GM18867 (cell line): ENCODE results near the gene DDR1.

Experiments
- ATAC-seq: cut with Tn5 transposase; IDR thresholded peaks from one replicate; pipeline ENCODE4 v1.9.1; 2021; ENCODE audit warnings: mild to moderate bottlenecking, moderate library complexity; ENCODE audit not compliant: unreplicated experiment

DDR1 gene

GRCh38 chr6:30883685-30884520, at the start of gene DDR1:
Gene DDR1, plus strand, starts transcription at chr6:30884519. Its CDS starts 4,211 bp downstream, at chr6:30888730.
- no peak for ATAC-seq

DNA sequence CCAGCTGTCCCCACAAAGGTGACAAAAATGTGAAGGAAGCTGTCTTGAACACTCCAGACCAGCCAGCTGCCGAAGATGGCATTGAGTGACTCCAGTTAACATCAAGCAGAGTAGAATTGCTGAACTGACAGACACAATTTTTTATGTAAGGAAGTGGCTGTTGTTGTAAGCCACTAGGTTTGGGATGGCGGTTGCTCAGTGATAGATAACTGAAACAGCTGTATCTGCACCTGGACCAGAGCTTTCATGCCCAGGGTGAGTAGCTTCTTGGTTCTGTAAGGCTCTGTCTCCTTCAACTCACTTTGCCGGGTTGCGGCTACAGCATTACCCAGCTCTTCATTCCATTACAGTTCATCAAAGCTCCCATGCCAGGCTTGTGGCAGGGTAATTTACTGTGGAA, 49.7 kb upstream of the DDR1 start:
- ATAC-seq: no peak

DNA sequence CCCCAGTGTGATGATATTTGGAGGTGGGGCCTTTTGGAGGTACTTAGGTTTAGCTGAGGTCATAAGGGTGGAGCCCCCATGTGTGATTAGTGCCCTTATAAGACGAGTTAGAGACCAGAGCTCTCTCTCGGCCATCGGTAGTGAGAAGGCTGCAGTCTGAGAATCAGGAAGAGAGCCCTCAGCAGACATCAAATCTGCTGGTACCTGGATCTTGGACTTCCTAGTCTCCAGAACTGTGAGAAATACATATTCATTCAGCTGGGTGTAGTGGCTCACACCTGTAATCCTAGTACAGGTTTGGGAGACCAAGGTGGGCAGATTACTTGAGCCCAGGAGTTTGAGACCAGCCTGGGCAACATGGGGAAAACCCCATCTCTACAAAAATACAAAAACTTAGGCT, 48.7 kb upstream of the DDR1 start:
- ATAC-seq: no peak

GRCh38 chr6:30836431-30836866, 47.9 kb upstream of the DDR1 start:
- no peak for ATAC-seq

DNA sequence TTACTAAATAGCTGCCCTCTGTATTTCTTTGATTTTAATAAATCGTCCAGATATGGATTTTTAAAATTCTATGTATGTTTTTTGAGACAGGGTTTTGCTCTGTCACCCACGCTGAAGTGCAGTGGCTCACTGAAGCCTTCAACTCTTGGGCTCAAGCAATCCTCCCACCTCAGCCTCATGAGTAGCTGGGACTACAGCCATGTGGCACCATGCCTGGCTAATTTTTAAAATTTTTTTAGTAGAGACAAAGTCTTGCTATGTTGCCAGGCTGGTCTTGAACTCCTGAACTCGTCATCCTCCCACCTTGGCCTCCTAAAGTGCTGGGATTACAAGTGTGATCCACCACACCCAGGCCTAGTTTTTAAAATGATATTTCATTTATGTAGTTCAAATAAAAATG, 47.4 kb upstream of the DDR1 start:
- no peak for ATAC-seq

DNA sequence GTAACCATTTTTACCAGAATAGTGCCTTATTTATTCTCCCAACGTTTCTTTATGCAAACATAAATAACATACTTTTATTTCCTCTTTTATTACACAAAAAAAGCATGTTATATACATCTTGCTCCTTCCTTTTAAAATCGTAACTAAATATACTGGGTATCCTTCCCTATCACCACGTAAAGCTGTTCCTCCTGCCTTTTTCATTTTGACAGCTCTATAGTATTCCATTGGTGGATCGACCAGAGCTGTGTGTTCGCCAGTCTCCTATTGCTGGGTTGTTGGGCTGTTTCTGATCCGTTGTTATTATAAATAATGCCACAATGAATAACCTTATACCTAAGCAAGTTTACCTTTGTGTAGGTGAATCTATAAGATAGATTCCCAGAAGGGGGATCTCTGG, 46.9 kb upstream of the DDR1 start:
- no peak for ATAC-seq

DNA sequence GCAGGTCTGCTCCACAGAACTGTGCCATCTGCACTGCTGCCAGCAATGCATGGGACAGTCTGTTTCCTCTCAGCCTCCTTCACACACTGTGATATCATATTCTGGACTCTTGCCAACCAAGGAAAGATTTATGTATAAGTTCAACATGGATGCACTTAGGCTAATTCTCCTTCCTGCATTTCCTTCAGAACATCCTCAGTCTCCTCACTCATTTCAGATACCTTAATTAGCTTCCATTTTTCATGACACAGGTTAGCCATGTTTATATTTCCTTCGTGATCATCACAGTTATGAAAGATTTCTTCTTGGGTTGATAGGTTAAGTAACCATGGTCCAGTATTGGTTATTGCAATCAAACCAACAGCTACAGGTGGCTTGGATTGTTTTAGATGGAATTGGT, 46.4 kb upstream of the DDR1 start:
- ATAC-seq: no peak

- no peak for ATAC-seq
Observed at GRCh38 chr6:30839671-30840070, 44.6 kb upstream of the DDR1 start.

- ATAC-seq: no peak
Observed at GRCh38 chr6:30840084-30840934, 44.0 kb upstream of the DDR1 start.

DNA sequence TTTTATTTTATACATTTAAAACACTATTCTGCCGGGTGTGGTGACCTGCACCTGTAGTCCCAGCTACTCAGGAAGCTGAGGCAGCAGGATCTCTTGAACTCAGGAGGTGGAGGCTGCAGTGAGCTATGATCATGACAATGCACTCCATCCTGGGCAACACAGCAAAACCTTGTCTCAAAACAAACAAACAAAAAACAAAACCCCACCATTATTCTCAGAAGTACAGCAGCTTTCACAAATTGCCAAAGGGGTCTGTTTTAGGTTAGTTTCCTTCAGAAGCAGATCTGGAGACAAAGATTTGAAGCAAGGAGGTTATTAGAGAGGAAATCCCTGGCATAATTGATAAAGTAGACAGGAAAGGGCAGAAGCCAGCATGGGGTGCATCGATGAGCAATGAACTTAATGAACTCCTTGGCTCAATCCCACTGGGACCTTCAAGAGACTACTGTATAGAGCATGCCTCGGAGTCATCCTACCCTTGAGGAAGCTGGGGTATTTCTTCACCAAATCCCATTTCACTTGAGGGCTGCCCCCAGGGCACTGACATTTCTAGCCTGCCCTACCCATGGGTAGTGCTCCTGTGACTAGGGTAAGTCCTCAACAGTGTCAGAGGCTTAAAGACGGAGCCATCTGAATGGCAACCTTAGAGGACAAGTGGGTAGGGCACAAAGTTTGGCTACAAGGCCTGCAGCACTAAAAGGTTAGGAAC, 43.2 kb upstream of the DDR1 start:
- ATAC-seq: no peak

GRCh38 chr6:30841644-30842504, 42.4 kb upstream of the DDR1 start:
- no peak for ATAC-seq

GRCh38 chr6:30842754-30843610, 41.3 kb upstream of the DDR1 start:
- no peak for ATAC-seq

DNA sequence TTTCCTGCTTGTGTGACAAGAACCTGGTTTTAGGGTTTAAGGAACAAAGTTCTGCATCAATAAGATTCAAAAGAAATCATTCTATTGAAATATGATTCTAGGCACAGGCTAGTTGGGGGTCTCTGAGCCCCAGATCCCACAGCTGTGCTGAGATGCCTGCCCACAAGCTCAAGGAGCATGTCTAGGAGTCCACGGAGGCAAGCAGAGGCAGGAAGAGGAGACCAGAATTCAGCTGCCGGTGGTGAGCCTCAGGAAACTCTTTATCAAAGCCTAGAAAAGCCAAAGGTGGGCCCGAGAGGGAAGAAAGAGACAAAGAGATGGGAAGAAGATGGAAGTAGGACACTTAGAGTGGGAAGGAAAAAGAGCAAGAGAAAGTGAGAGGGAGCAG, 40.7 kb upstream of the DDR1 start:
- no peak for ATAC-seq

DNA sequence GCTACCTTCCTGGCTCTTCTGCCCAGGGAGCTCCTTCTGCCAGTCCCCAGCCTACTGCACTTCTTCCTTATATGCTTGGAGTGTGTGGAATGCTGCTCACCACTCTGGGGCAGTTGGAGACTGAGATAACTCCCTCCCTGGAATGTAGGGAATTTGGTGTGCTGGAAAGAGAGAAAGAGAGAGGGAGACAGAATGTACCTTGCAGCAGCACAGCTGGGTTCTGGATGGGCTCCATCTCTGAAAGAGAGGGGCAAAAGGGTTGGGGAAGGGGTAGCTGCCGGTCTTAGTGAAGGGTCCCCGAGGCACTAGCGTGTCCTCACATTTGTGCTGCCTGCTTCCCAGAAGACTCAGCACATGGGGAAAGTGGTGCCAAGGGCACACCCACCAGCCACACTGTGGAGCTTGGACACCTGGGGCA, 40.2 kb upstream of the DDR1 start:
- ATAC-seq: no peak

DNA sequence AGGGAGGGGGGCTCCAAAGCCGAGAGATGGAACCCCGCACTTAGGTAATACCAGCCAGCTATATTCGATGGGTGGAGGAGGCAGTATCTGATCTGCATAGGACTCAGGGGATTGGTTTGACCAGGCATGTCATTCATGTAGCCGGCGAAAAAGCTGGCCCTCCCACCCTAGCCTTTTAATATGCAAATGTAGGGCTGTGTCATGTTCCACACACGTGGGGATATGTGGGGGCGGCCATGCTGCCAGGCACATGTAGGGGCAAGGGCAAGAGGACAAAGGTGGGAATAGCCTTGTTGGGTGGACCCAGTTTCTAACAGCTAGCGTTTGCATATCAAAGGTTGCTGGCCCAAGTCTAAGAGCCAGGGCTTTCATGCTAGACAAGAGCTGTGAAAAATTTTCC, 39.1 kb upstream of the DDR1 start:
- ATAC-seq: no peak

- ATAC-seq: no peak
Observed at GRCh38 chr6:30847421-30847970, 36.8 kb upstream of the DDR1 start.

GRCh38 chr6:30847971-30848436, 36.3 kb upstream of the DDR1 start:
- ATAC-seq: no peak

- ATAC-seq: no peak
Observed at GRCh38 chr6:30849903-30850651, 34.2 kb upstream of the DDR1 start.
